MCF 10A (cell line): Measurements from ENCODE around the gene STAMBPL1. TPM values are rescaled to one million over a fixed set of nuclear protein-coding genes. Genes with fewer than 3 reads are reported as not detected.

Experiments
- BruUV-seq: library from RNA; stranded (reverse); fragments of 400-500 nt; replicated peaks from 2 replicates; lab custom pipeline; 2021; lab: Mats Ljungman, UMichigan
- CTCF ChIA-PET: fragments of 300-600 bp; sonication (Branson Sonifier 250); formaldehyde crosslinking; extraction: SDS; loops from one replicate; lab custom pipeline; 2021; ENCODE audit warnings: antibody characterized with exemption, inconsistent platforms; lab: Yijun Ruan, JAX
- POLR2A ChIA-PET: fragments of 300-600, 350-650 bp; sonication (Branson Sonifier 250); formaldehyde crosslinking; extraction: SDS; loops from one replicate; lab custom pipeline; 2020; ENCODE audit warnings: antibody characterized with exemption, inconsistent platforms; lab: Yijun Ruan, JAX
- DNase-seq: peaks from one replicate; pipeline ENCODE4 v3.0.0-alpha.2; 2018; ENCODE audit not compliant: unreplicated experiment
- H3K27ac Mint-ChIP-seq: one replicate; pipeline ENCODE4 v1.8.0; 2022; ENCODE audit warnings: mild to moderate bottlenecking, low read depth, mixed read lengths; ENCODE audit not compliant: unreplicated experiment
- H3K27me3 Mint-ChIP-seq: one replicate; pipeline ENCODE4 v1.8.0; 2022; ENCODE audit warnings: mixed read lengths; ENCODE audit not compliant: insufficient read depth, unreplicated experiment
- H3K36me3 Mint-ChIP-seq: one replicate; pipeline ENCODE4 v1.8.0; 2022; ENCODE audit warnings: mild to moderate bottlenecking, moderate library complexity, mixed read lengths; ENCODE audit not compliant: insufficient read depth, unreplicated experiment
- H3K4me1 Mint-ChIP-seq: one replicate; pipeline ENCODE4 v1.8.0; 2022; ENCODE audit warnings: mixed read lengths; ENCODE audit not compliant: insufficient read depth, unreplicated experiment
- H3K4me3 Mint-ChIP-seq: one replicate; pipeline ENCODE4 v1.8.0; 2022; ENCODE audit warnings: mild to moderate bottlenecking, moderate library complexity, mixed read lengths; ENCODE audit not compliant: unreplicated experiment
- H3K9me3 Mint-ChIP-seq: one replicate; pipeline ENCODE4 v1.8.0; 2022; ENCODE audit warnings: mixed read lengths; ENCODE audit not compliant: unreplicated experiment
- intact Hi-C: fragments of 100-400 bp; cut with micrococcal nuclease; formaldehyde crosslinking; loops from 2 replicates; pipeline ENCODE4 v1.14.1; 2022
- total RNA-seq: library from RNA; stranded (reverse); gene quantifications from 2 replicates; pipeline ENCODE4 v1.2.3, GENCODE V29; 2022
- TF ChIP-seq, protein P1 (sequence below): fragments of 200-600 bp; IDR thresholded peaks from one replicate; pipeline ENCODE4 v1.8.0; 2022; ENCODE audit warnings: antibody characterized with exemption, mild to moderate bottlenecking; ENCODE audit not compliant: unreplicated experiment

The STAMBPL1 gene
- total RNA-seq, 1 experiment from 2014 or later = 29.2 TPM

DNA sequence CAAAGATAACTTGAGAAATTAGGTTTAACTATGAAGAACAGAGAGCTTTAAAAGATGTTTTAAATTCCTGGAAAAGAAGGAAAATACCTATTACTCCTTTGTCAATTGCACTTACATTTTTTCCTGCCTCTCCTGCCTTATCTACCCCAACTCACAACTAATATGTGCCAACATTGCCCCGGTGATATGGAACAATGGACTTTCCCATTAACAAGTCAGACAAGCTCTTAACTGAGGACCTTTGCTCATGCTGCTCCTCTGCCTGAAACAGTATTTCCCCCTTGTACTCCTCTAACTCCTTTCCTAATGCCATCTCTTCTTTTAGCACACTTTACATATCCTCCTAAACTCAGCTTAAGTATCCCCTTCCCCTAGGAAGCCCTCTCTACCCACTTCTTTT lies 77.3 kb downstream of the STAMBPL1 start:
- H3K27ac Mint-ChIP-seq = no peak overlapping the region
- no peak for DNase-seq
- H3K9me3 Mint-ChIP-seq = no peaks in the 10 kb centered on the region
- H3K4me3 Mint-ChIP-seq = no peak overlapping the region
- no peaks in the 10 kb centered on the region for H3K36me3 Mint-ChIP-seq
- no TSS peak for BruUV-seq
- ChIA-PET CTCF (interaction anchor here (0.5 to 3.3 kb wide), 6 partner anchors 20 to 838 kb away, joined by 3 to 12 read pairs (median 4); no protein-coding TSS in a partner anchor), POLR2A (no interaction called here)
- intact Hi-C loops = no loop called here
- TF ChIP-seq, protein P1, sequence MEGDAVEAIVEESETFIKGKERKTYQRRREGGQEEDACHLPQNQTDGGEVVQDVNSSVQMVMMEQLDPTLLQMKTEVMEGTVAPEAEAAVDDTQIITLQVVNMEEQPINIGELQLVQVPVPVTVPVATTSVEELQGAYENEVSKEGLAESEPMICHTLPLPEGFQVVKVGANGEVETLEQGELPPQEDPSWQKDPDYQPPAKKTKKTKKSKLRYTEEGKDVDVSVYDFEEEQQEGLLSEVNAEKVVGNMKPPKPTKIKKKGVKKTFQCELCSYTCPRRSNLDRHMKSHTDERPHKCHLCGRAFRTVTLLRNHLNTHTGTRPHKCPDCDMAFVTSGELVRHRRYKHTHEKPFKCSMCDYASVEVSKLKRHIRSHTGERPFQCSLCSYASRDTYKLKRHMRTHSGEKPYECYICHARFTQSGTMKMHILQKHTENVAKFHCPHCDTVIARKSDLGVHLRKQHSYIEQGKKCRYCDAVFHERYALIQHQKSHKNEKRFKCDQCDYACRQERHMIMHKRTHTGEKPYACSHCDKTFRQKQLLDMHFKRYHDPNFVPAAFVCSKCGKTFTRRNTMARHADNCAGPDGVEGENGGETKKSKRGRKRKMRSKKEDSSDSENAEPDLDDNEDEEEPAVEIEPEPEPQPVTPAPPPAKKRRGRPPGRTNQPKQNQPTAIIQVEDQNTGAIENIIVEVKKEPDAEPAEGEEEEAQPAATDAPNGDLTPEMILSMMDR = no peak
- peaks cover 3% of the 10 kb centered on the region for H3K4me1 Mint-ChIP-seq
- H3K27me3 Mint-ChIP-seq = no peaks in the 10 kb centered on the region

DNA sequence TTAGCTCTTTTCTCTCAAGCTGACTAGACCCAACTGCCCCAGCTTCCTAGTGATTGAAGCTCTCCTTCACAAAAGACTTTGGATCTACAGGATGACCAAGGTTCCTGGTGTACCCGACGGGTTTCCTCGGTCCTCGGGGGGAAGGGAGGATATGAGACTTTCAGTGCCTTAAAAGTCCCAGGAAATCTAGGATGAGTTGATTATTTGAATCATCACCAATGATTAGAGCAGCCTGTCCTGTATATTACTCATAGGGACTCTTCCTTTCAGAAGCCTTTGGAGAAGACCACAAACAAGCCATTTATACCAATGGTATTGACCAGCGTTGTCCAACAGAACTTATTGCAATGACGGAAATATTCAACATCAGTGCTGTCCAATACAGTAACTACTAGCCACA lies 78.7 kb downstream of the STAMBPL1 start:
- BruUV-seq = no TSS peak
- ChIA-PET CTCF (interaction anchor here (1.5 to 3.3 kb wide), 2 partner anchors 22 to 24 kb away, joined by 4 to 12 read pairs; no protein-coding TSS in a partner anchor), POLR2A (interaction anchor here (0.7 kb wide), 1 partner anchor 16 kb away, joined by 5 read pairs; no protein-coding TSS in a partner anchor)
- Mint-ChIP-seq H3K27me3 (no peaks in the 10 kb centered on the region), H3K27ac (no peak overlapping the region), H3K4me1 (no peaks in the 10 kb centered on the region), H3K9me3 (no peaks in the 10 kb centered on the region), H3K36me3 (no peaks in the 10 kb centered on the region), H3K4me3 (no peak overlapping the region)
- intact Hi-C loops = no loop called here
- TF ChIP-seq, protein P1 = no peak
- no peak for DNase-seq

DNA sequence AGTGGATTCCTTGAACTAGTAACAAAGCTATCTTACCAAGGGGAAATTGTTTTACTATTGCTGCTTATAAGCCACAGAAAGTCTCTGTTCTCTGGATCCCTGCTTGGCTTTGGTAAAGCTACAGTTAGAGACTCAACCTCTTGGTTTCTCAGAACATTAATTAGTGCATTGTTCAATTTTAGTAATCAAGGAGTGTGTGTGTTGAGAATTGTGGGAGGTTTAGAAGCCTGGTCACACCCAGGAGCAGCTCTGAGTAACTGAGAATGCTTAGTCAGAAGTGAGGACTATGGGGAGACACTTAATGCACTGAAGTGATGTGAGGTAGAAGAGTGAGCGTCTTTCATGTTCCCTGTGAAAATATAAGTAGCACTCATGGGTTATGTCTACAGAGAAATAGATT lies 80.8 kb downstream of the STAMBPL1 start:
- Mint-ChIP-seq H3K36me3 (no peaks in the 10 kb centered on the region), H3K9me3 (no peaks in the 10 kb centered on the region), H3K27me3 (no peaks in the 10 kb centered on the region), H3K27ac (no peak overlapping the region), H3K4me1 (peaks cover 6% of the 10 kb centered on the region), H3K4me3 (no peak overlapping the region)
- intact Hi-C loops = no loop called here
- POLR2A ChIA-PET = interaction anchor here (1.1 kb wide), 1 partner anchor 16 kb away, joined by 4 read pairs; no protein-coding TSS in a partner anchor
- CTCF ChIA-PET = interaction anchor here (0.8 to 1.7 kb wide), 2 partner anchors 26 to 28 kb away, joined by 3 to 6 read pairs; no protein-coding TSS in a partner anchor
- no peak for DNase-seq
- no TSS peak for BruUV-seq
- TF ChIP-seq, protein P1 = no peak

DNA sequence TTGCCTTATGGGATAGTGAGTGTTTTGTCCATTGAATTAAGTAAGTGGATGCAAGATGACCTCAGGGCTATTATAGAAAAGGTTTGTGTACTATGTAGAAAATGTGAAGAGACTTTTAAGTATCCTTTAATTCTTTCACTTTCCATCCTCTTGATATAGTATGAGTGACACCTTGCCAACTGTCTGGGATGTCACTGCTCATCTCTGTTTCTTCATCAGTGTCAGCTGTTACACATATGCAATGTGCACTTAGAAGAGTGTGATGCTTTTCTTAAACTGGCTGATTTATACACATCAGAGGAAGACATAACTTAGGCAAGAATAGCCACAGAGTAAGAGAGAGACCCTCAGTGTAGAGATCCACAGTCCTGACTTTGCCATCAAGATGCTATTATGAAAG lies 81.2 kb downstream of the STAMBPL1 start:
- H3K4me3 Mint-ChIP-seq = no peak overlapping the region
- no peak overlapping the region for H3K27ac Mint-ChIP-seq
- H3K4me1 Mint-ChIP-seq = peaks cover 6% of the 10 kb centered on the region
- no peaks in the 10 kb centered on the region for H3K27me3 Mint-ChIP-seq
- CTCF ChIA-PET = interaction anchor here (1.7 kb wide), 1 partner anchor 27 kb away, joined by 6 read pairs; no protein-coding TSS in a partner anchor
- DNase-seq = no peak
- TF ChIP-seq, protein P1 = no peak
- BruUV-seq = no TSS peak
- POLR2A ChIA-PET = interaction anchor here (1.1 kb wide), 1 partner anchor 15 kb away, joined by 4 read pairs; no protein-coding TSS in a partner anchor
- H3K36me3 Mint-ChIP-seq = no peaks in the 10 kb centered on the region
- no peaks in the 10 kb centered on the region for H3K9me3 Mint-ChIP-seq
- intact Hi-C loops = no loop called here
